Fibroblast of skin of left quadriceps (primary cell): ENCODE measurements around the gene HEG1.

ENCODE experiments used
- DNase-seq, 2 experiments: peaks; one replicate each; pipeline ENCODE4 v3.0.0-alpha.2; 2013; ENCODE audit warnings: low read depth in 2 of 2

Gene HEG1

DNA sequence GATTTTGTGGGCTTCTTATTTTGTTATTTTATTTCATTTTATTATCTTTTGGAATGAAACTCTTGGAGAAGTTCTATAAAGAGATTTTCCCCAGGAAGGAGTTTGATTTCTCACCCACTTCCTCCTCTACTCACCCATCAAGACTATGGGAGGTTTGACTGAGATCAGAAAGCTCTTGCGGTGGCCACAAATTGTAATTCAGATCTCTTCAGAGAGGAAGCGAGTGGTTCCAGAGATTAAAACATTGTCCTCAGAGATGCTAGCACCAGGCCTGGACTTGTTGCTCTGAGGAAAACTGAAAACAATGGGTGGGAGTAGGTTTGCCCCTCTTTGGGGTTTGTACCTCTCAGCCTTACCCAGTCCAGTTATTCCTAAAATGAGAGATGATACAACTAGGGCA, 113.2 kb downstream of the HEG1 start:
- DNase-seq, result no peak

DNA sequence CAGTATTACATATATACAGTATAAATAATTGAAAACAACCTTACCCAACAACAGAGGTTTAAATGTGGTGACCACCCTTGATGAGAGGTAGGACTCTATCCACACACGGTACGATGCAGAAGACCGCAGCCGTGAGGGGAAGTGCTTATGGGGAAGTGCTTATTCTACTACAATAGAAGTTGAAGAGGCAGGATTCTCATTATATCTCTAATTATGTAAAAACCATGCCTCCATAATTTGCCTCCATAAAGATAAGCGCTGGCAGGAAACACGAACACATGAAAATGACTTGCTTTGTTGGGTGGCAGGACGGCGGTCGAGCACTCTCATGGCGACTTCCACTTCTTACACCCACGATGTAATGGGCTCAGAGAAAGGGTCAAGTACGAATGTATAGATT, 114.0 kb downstream of the HEG1 start:
- no peak for DNase-seq

DNA sequence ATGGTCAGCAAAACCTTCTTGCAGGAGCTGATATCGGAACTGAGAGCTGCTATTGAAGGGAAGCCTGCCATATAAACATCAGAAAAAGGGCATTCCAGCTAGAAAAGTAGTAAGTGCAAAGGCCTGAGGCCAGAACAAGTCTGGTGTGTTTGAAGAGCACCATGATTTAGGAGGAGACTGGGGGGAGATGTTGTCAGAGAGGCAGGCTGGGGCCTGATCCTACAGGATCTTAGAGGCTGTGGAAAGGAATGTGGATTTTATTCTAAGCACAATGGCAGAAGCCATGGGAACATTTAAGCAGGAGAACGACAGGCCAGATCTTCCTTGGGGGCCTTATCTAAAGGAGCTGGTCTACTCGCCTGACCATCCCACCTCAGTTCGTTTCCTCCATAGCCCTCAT, 116.1 kb downstream of the HEG1 start:
- no peak for DNase-seq

DNA sequence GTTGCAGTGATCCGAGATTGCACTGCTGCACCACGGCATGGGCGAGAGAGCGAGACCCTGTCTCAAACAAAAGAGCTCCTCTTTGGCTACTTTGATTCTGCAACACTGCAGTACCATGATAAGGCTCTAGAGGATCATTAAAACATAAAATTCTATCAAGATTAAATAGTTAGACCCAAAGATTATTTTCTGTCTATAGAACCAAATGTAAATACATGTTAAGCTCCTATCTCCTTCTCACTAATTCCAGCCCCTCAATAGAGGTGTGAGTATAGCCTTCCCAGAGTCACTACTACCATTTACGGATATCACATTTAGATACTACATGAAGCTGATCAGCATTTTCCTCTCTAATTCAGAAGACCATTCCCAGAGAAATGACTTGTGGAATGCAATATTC, 116.9 kb downstream of the HEG1 start:
- DNase-seq, result no peak

DNA sequence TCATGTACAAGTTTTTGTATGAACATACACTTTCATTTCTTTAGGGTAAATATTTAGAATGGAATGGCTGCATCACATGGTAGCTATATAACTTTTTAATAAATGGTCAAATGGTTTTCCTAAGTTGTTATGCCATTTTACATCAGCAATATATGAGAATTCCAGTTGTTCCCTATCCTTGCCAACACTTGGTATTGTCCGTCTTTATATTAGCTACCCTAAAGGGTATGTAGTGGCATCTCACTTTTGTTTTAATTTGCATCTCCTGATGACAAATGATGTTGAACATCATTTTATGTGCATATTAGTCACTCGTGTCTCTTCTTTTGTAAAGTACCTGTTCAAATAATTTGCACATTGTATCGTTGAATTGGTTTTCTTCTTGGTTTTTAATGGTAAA, 118.7 kb downstream of the HEG1 start:
- no peak for DNase-seq

DNA sequence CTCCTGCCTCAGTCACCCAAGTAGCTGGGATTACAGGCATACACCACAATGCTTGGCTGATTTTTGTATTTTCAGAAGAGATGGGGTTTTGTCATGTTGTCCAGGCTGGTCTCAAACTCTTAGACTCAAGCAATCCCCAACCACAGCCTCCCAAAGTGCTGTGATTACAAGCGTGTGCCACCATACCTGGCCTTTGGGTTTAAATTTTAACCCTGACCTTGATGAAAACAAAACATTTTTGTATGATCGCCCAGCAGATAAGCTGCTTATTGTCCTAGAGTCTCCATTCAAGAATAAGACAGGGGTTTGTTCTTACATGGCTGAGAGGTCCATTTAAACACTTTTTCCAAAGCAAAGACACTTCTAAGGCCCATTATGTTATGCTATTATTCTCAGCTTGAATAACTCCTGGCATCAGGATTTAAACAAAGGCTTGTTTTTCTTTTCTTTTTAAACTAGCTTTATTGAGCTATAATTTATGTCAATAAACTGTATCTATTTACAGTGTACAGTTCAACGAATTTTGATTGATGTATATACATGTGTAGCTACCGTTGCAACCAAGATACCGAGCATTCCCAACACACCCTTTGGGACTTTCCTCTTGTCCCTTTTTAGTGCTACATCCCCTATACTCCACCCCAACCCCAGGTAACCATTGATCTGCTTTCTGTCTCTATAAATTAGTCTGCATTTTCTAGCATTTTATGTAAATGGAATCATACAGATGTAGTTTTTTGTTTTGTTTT, 119.8 kb downstream of the HEG1 start:
- DNase-seq, result no peak

DNA sequence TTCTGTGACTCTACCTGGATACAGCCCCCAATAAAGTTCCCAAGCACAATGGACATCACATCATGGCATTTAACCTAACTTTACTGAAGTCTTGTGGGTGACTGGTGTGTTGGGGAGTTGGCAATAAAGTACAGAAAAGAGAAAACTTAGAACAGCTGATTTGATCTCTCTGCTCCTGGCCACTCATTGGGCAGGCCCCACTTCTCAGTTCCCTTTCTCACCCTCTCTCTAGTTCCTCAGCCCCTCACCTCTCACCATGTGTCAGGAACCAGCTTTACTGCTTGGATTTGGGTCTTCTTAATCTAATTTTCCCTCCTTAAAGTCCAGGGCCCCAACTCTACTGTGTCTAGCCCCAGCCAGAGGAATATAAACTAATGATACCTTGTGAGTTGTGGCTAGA, 120.5 kb downstream of the HEG1 start:
- DNase-seq, result no peak

DNA sequence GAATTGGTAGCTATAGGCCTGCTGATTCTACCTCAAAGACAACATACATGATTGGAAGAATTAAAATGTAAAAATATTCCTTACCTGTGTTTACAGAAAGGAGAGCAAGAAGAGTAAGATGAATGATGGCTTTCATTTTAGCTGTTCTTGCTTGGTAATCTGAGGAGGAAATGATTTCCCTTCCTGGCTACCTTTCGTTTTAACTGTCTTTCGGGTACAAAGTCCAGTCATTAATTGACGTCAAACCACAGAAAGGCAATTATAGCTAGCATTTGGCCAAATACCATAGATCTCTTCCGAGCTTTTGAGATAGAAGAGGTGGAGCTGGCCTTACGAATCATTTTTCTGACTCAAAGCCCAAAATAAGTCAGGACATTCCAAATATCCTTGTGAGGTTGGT, 121.2 kb downstream of the HEG1 start, which contains the start of gene MUC13:
Gene MUC13 (minus strand): TSS at position 175 of the 400 bp plus-strand sequence. CDS start 39 bp downstream, at position 136.
- no peak for DNase-seq

DNA sequence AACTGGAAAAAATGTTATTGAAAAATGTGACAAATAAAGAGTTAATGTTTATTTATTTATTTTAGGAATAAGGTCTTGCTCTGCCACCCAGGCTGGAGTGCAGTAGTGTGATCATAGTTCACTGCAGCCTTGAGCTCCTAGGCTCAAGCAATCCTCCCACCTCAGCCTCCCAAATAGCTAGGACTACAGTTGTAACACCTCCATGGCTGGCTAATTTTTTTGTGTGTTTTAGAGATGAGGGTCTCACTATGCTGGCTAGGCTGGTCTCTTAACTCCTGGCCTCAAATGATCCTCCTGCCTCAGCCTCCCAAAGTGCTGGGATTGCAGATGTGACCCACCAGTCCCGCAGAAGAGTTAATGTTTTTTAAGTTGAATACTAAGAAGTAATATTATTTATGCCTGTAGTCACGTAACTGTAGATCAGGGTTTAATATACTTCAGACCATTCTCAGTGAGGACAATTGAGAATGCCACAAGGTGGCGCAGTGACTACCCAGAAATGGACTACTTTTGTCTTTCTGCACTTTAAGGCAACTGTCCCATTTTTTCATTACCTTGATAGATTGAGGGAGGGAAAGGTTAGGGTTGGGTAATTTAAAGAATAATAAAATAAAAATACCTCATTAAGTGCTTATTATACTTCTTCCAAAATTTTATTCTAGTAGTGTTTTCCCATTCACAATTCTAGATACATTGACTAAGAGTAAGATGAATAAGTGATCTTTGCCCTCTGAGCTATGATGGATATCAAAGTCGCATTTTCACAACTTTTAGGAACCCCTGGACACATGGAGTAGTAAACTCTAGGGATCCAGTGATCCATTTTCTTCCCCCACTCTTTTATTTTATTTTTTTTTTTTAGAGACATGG, 127.2 kb downstream of the HEG1 start:
- peak; percentile 43 to 47 for DNase-seq

DNA sequence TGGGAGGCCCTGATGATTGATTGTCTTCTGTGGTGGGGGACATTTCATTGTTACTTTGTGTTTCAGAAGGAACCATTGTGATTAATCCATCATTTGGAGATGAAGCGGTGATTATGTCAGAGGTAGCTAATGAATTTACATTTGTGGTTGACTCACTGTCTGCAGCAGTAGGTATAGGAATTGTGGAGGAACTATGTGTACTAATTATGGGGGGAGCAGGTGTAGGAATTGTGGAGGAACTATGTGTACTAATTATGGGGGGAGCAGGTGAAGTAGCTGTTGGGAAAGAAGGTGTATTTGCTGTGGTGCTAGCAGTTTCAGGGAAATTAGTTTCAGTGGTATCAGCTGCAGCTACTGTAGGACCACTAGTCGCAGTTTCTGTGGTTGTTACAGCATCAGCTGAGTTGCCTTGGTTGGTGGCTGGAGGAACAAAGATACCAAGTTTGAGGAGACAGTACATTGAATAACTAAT, 128.2 kb downstream of the HEG1 start:
- no peak for DNase-seq

DNA sequence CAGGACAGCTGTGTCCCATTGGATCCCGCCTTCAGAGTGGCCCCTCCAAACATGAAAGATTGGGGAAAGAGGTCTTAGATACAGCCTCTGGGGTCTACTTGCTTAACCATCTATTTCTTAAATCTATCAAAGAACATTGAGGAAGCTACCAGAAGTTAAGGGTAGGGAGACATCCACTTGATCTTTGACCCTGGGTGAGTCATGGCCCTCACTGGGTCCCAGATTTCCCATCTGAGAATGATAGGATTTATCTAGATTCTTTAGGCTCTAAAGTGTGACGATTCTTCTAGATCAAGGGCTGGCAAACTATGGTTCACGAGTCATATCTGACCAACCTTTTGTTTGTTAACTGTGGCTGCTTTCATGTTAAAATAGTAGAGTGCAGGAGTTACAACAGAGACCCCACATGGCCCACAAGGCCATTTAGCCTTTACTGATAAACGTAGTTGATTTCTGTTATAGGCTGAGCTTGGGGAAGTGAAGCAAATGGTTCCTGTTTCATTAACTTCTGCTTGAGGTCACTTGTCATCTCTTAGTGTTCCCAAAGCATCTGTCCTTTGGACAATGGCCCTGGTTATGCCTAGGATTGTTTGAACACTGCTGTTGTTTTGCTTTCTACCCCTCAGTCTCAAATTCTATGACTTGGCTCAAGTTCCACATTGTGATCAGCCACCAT, 129.2 kb downstream of the HEG1 start:
- no peak for DNase-seq

DNA sequence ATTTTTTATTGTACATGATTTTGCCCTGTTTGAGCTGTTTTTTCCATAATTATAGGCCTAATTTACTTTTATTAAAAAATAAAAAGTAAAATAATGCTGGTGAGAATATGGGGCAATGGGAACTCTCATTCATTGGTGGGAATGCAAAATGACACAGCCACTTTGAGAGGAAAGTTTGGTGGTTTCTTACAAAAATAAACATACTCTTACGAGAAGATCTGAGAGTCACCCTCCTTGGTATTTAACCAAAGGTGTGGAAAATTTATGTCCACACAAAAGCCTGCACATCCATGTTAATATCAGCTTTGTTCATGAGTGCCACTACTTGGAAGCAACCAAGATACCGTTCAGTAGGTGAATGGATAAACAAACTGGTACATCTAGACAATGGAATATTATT, 131.1 kb downstream of the HEG1 start:
- no peak for DNase-seq

DNA sequence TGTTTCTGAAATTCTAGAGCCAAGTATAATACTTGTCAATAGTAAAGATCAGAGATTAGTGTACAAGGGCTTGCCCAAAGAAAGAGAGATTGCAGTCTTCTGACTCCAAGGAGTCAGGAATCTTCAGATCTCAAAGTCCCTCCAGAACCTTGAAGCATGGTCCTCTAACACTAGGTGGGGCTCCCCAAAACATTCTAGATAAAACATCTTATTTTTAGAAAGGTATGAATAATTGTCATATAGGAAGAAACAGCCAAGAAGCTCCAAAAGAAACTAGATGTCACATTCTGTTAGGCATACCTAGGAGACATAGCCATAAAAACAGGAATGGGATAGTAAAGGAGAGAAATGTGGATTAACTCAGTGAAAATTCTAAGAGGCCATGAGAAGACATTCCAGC, 132.0 kb downstream of the HEG1 start:
- DNase-seq, result no peak

DNA sequence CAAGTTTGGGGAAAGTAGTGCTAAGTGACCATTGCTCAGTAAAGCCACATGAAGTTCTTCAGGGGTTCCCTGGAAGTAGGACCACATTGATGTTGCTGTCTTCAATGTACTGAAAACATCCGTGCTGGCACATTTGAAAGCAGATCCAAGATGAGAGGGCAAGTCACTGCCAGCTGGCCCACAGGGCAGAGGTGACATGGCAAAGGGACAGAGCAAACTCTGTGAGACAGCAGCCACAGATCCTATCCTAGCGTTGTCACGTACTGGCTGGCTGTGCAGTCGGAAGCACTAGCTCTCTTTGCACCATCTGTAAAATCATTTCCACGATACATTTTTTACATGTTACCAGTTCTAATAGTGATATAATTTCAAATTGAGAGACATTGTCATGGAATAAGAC, 135.1 kb downstream of the HEG1 start:
- DNase-seq, result no peak

DNA sequence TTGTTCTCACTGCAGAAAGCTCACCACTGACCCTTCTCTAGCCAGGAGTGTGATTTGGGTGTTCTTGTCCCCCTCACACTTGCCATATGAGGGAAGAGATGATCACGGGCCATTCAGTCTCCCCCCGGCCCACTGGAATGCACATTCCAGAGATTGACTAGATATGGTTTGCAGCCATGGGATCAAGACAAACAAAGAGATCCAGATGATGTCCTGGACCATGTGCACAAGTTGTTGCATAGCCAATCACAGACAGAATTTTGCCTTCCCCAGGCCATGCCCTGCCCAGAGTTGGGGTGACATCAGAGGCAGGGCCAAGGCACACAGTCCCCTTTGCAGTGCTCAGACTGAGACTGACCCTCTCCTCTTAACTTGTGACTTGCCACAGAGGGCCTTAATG, 136.0 kb downstream of the HEG1 start:
- peak in 1 of 2 experiments; percentile 18 for DNase-seq

DNA sequence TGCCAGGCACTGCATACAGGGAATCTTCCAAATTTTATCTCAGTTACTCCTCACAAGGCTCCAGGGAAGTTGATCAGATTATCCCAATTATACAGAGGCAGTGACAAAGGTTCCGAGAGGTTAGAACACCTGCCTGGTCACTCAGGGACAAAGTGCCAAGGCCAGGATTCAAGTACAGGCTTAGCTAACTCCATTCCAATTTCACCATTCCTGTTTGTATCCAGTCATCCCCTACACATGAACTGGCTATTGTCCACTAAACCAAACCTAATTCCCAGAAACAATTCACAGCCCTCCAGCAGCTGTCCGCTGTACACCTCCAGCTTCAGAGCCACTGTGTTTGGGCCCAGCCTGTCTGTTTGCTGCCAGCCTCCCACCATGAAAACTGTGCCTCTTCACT, 137.3 kb downstream of the HEG1 start:
- DNase-seq, result no peak

DNA sequence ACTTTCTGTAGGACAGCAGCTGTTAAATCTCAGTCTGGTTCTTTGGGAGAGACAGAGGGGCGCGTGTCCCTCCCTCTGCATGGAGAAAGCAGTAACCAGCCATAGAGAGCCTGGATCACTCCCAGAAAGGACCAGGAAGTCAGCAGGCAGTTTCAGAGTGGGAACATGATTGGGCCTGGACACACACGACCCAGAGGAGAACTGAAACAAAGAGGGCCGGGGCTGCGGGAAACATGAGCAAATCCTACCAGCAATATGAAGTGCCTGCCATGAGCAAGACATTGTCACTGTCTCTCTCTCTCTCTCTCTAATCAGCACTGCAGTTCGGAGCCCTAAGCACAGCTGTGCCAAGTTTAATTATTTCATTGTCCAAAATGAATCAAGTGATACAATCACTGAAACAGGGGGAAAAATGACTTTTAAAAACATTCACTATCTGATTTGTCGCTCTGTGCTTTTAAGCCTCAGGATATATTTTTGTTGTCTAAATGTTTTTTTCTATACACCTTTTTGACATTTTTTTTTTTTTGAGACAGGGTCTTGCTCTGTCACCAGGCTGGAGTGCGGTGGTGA, 138.9 kb downstream of the HEG1 start:
- no peak for DNase-seq
